Activated T-cell treated with anti-CD3 and anti-CD28 coated beads for 1 hour (primary cell): ENCODE measurements around the gene RMRP.
"Not testable (repeated sequence)": the region's sequence is repeated elsewhere in the genome, so short reads cannot be mapped to it uniquely, and the experiment has no call there.

ENCODE experiments used
- DNase-seq: peaks from one replicate; pipeline ENCODE4 v3.0.0-alpha.2; 2020; ENCODE audit warnings: low read depth

The RMRP gene

GRCh38 chr9:35641478-35641877 is 16.3 kb downstream of the RMRP start:
- not testable (repeated sequence) for DNase-seq

DNA sequence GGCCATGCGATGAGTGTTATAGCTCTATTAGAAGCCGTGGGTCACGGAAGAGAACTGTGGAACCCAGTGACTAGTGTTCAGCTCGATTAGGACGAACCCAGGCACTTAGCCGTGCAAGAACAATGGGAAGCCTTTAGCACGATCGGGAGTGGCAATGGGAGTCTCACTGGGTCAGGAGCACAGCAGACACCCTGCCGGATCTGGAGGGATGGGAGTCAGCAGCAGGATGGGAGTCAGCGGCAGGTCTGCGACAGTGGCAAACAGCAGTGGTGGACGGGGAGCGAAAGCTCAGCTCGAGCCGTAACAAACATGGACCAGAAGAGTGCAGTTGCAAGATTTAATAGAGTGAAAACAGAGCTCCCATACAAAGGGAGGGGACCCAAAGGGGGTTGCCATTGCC is 17.4 kb downstream of the RMRP start:
- not testable (repeated sequence) for DNase-seq

- no peak for DNase-seq
These were observed 18.2 kb downstream of the RMRP start for GRCh38 chr9:35639631-35640030.

DNA sequence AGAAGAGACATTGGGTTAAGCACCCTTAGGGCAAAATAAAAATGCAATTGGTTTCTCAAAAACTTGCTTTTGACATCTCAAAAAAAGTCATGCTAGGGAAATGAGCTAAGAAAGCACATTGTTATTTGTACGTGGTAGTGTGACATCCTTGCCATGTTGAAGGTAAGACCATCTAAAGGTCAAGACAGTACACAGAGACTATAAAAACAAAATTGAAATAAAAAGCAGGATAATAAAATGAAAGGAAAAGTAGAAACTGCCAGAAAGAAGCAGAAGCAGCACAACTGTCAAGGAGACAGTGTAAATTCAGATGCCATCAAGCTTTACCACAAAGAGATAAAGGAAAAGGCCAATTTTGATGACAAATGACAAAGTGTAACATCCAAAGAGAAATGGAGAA is 18.6 kb downstream of the RMRP start:
- DNase-seq: not testable (repeated sequence)

DNA sequence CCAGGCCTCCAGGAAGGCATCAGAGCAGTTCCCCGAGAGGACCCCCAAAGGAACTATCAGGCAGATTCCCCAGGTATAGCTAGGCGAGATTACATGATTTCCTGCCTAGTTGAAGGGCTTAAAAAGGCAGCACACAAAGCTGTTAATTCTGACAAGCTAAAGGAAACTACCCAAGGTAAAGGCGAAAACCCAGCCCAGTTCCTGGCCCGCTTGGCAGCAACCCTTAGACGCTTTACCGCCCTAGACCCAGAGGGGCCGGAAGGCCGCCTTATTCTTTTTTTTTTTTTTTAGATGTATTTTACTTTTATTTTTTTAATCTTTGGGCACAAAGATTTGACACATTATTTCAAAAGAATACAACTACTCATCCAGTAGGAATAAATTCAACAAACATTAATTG is 19.1 kb downstream of the RMRP start:
- not testable (repeated sequence) for DNase-seq

- DNase-seq: not testable (repeated sequence)
These were observed 20.3 kb downstream of the RMRP start for GRCh38 chr9:35637427-35637955.

GRCh38 chr9:35636877-35637246 is 21.0 kb downstream of the RMRP start:
- not testable (repeated sequence) for DNase-seq

- DNase-seq: no peak
These were observed 21.5 kb downstream of the RMRP start for GRCh38 chr9:35636135-35636876.

GRCh38 chr9:35635730-35636129 is 22.1 kb downstream of the RMRP start:
- DNase-seq: no peak

GRCh38 chr9:35629597-35629996 is 28.2 kb downstream of the RMRP start:
- DNase-seq: no peak

DNA sequence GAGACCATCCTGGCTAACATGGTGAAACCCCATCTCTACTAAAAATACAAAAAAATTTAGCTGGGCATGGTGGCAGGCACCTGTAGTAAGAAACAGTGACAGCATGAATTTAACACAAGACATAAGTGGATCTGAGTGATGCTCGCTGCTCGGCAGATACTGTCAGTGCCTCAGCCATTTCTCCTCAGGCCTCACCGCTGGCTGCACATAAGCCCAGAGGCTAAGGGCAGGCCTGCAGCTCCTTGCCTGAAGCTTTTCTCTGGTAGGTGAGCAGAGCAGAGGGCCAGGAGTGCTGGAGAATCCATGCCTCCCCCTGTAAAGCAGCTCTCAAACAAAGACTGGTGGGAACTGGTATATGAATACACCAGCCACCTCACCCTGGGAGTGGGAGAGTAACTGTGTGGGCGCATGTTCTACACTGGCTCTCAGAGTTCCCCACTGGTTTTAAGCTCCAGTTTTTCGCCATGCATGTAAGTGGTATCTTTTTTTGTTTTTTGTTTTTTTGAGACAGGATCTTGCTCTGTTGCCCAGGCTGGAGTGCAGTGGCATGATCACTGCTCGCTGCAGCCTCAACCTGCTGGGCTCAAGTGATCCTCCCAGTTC is 29.3 kb downstream of the RMRP start:
- DNase-seq: no peak

- DNase-seq: no peak
These were observed 30.2 kb downstream of the RMRP start for GRCh38 chr9:35627575-35627974.

- DNase-seq: no peak
These were observed 38.0 kb downstream of the RMRP start for GRCh38 chr9:35619800-35620158.

DNA sequence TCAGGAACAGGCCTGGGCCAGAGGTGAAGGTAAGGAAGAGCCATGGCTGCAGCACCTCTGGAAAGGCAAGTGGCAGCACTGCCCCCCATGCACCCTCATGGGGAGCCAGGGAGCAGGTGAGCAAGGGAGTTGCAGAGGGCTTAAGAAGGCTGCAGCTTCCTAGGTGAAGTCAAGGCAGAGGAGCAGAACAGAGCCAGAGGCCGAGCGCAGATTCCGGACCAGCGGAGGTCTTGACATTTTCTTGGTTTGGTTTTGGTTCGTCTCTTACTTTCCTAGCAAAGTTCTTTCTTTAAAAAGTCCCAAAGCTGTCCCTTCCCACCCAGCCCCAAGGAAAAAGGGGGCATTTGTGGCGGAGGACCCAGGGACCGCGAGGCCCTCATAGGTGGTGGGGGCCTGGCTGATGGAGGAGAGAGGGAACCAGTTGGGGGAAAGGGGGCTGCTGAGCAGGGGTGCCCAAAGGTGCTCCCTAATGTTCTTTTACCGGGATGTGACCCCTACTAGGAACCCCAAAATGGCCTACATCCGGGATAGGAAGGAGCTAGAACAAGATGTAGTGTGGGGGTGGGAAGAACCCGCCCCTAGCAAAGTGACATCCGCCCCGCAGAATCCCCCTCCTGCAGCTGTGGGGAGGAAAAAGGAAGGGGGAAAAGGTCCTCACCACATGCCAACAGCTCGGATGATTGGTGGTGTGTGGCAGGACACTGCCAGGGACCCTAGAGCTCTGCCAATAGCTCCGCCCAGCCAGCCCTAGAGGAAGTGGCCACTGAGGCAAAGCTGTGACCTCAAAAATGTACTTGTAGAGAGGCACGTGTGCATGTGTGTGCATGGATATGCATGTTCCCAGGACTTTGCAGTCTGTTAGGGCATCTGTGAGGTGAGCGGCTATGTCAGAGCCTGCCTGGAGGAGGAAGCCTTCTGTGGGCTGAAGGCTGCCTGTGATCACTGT is 38.7 kb downstream of the RMRP start:
- DNase-seq: no peak

- DNase-seq: no peak
These were observed 39.5 kb downstream of the RMRP start, which contains the start of gene CD72 for GRCh38 chr9:35618325-35618727. Gene CD72, minus strand, starts transcription at chr9:35618413. Its CDS starts 110 bp downstream, at chr9:35618303.

- DNase-seq: no peak
These were observed 40.3 kb downstream of the RMRP start for GRCh38 chr9:35617548-35617947.

GRCh38 chr9:35616681-35617459 is 40.9 kb downstream of the RMRP start:
- peak; percentile 52 for DNase-seq

- no peak for DNase-seq
These were observed 41.7 kb downstream of the RMRP start for GRCh38 chr9:35615981-35616680.

- no peak for DNase-seq
These were observed 45.0 kb downstream of the RMRP start for GRCh38 chr9:35612843-35613242.

DNA sequence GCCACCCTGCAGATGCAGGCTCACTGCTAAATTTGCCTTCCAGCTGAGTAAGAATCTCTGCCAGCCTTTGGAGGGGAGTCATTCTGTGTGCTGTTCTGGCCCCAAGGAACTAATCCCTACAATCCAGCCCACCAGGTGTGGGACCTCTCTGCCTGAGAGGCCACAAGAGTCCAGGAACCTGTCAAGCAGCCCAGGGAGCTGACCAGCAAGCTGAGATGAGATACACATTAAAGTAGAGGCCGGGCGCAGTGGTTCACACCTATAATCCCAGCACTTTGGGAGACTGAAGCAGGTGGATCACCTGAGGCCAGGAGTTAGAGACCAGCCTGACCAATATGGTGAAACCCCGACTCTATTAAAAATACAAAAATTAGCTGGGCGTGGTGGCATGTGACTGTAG is 45.8 kb downstream of the RMRP start:
- not testable (repeated sequence) for DNase-seq

GRCh38 chr9:35611230-35611797 is 46.5 kb downstream of the RMRP start:
- DNase-seq: peak; percentile 43
